Body of pancreas (tissue), 4 donors: ENCODE measurements around the gene NKAIN4.

Source experiments
- POLR2A ChIP-seq, 3 donors: fragments of 450-650 bp; IDR thresholded peaks; one replicate each; pipeline ENCODE4 v1.6.1; 2016; ENCODE audit warnings: antibody characterized with exemption in 3 of 3, mild to moderate bottlenecking in 2 of 3
- TF ChIP-seq, protein P1 (sequence below), 7 experiments: fragments of 450-650 bp in 4 of 7; fragments of 200-600 bp in 3 of 7; sonication (generic) in 3 of 7; IDR thresholded peaks; one replicate each; pipeline ENCODE4 v1.5.1; 2016 to 2019; ENCODE audit warnings: antibody characterized with exemption in 7 of 7

DNA sequence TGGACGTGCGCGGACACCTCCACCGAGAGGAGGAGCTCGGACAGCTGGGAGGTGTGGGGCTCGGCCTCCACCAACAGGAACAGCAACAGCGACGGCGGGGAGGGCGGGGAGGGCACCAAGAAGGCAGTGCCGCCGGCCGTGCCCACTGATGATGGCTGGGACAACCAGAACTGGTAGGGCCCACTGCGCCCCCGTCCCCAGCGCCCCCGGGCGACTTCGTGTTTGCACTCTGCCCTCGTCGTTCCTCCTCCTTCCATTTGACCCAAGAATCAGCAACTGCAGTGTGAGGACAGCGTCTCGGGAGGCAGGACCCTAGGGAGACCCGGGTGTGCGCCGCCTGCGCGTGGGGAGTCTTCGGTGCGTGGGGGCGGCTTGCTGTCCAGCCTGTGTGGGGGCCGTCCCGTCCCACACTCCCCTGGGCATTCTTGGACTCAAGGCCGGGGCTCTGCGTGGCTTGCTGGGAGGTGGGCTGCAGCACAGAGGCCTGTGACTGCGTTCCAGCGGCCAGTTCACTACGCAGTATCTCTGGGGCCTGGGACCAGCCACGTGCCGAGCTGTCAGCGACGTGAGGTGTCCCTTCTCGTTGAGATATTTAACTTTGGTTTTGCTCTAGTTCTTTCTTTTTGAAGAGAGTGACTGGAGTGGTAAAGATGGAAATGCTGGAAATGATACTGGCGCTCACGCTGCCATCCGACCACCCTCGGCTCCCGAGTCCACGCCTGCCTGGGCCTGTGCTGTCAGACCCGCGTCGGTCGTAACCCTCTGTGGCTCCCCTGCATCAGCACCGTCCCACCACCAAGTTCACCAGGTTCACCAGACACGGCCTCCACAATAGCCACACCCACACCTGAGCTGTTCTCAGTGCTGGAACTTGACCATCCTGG, 33.7 kb upstream of the NKAIN4 start:
- TF ChIP-seq, protein P1, sequence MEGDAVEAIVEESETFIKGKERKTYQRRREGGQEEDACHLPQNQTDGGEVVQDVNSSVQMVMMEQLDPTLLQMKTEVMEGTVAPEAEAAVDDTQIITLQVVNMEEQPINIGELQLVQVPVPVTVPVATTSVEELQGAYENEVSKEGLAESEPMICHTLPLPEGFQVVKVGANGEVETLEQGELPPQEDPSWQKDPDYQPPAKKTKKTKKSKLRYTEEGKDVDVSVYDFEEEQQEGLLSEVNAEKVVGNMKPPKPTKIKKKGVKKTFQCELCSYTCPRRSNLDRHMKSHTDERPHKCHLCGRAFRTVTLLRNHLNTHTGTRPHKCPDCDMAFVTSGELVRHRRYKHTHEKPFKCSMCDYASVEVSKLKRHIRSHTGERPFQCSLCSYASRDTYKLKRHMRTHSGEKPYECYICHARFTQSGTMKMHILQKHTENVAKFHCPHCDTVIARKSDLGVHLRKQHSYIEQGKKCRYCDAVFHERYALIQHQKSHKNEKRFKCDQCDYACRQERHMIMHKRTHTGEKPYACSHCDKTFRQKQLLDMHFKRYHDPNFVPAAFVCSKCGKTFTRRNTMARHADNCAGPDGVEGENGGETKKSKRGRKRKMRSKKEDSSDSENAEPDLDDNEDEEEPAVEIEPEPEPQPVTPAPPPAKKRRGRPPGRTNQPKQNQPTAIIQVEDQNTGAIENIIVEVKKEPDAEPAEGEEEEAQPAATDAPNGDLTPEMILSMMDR (IDR thresholded peaks at IDR 0.05): no peak
- TF ChIP-seq POLR2A (IDR thresholded peaks at IDR 0.05): no peak
